GM23338 (cell line): Measurements from ENCODE around the gene TSHZ3.

Experiments used
- CREB1 ChIP-seq: fragments of 250-450 bp; sonication (Bioruptor Pico); IDR thresholded peaks from 2 replicates; pipeline ENCODE4 v1.5.0; 2020; ENCODE audit warnings: low read depth, mild to moderate bottlenecking, moderate library complexity
- EZH2 ChIP-seq: fragments of 200-600 bp; sonication (generic); IDR thresholded peaks from one replicate; pipeline ENCODE4 v1.8.0; 2017; ENCODE audit warnings: antibody characterized with exemption, mild to moderate bottlenecking, low read depth; ENCODE audit not compliant: unreplicated experiment
- NANOG ChIP-seq: IDR thresholded peaks from 2 replicates; pipeline ENCODE4 v1.6.1; 2016; ENCODE audit warnings: antibody characterized with exemption, borderline replicate concordance
- POLR2AphosphoS5 ChIP-seq: IDR thresholded peaks from 2 replicates; pipeline ENCODE4 v1.6.1; 2016; ENCODE audit warnings: antibody characterized with exemption, low read depth
- TF ChIP-seq, protein P1 (sequence below), 2 experiments: fragments of 200-600 bp in 1 of 2; sonication (generic) in 1 of 2; conservative IDR thresholded peaks; 2 replicates each; pipeline versions ENCODE4 v1.5.1 to v1.6.1; 2016 to 2017; ENCODE audit warnings: antibody characterized with exemption in 2 of 2, low read depth in 2 of 2, mild to moderate bottlenecking in 2 of 2, moderate library complexity in 1 of 2
- TF ChIP-seq, protein P2 (sequence below): IDR thresholded peaks from one replicate; pipeline ENCODE4 v1.6.1; 2018; ENCODE audit warnings: antibody characterized with exemption; ENCODE audit not compliant: unreplicated experiment
- TF ChIP-seq, protein P3 (sequence below): IDR thresholded peaks from 2 replicates; pipeline ENCODE4 v1.6.1; 2016; ENCODE audit warnings: antibody characterized with exemption

DNA sequence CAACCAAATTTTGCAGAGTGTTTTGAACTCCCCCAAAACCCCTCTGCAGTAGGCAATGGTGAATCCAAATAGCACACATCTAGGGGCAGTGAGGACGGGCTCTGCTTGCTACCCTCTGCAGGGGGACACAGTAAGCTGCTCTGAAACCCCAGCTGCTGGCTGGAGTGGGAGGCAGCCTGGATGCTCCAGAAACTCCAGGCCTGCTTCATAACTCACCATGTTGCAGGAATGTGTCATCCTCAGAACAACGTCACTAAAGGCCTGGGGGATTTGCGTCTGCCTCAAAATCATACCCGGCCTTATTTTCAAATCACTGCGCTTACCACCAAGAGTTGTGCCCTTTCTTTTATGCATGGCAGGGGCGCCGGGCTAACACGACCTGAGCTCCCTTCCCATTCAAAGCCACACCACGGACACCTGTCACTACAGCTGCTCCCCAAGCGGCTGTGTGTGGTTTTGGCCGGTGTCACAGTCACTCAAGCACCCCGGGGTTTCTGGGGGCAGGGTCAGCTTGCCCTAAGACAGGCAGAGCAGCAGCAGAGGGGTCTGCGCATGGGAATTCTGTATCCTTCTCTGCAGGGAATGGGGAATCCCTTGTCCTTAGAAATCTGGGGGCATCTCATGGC is 93.9 kb downstream of the TSHZ3 start:
- TF ChIP-seq, protein P1, sequence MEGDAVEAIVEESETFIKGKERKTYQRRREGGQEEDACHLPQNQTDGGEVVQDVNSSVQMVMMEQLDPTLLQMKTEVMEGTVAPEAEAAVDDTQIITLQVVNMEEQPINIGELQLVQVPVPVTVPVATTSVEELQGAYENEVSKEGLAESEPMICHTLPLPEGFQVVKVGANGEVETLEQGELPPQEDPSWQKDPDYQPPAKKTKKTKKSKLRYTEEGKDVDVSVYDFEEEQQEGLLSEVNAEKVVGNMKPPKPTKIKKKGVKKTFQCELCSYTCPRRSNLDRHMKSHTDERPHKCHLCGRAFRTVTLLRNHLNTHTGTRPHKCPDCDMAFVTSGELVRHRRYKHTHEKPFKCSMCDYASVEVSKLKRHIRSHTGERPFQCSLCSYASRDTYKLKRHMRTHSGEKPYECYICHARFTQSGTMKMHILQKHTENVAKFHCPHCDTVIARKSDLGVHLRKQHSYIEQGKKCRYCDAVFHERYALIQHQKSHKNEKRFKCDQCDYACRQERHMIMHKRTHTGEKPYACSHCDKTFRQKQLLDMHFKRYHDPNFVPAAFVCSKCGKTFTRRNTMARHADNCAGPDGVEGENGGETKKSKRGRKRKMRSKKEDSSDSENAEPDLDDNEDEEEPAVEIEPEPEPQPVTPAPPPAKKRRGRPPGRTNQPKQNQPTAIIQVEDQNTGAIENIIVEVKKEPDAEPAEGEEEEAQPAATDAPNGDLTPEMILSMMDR (conservative IDR thresholded peaks at IDR 0.05; ENCODE audit: low read depth in 2 of 2) = no peak
- TF ChIP-seq POLR2AphosphoS5 (no peak), CREB1 (CRISPR knock-in tag) (no peak), EZH2 (no peak), NANOG (no peak)
- TF ChIP-seq, protein P2, sequence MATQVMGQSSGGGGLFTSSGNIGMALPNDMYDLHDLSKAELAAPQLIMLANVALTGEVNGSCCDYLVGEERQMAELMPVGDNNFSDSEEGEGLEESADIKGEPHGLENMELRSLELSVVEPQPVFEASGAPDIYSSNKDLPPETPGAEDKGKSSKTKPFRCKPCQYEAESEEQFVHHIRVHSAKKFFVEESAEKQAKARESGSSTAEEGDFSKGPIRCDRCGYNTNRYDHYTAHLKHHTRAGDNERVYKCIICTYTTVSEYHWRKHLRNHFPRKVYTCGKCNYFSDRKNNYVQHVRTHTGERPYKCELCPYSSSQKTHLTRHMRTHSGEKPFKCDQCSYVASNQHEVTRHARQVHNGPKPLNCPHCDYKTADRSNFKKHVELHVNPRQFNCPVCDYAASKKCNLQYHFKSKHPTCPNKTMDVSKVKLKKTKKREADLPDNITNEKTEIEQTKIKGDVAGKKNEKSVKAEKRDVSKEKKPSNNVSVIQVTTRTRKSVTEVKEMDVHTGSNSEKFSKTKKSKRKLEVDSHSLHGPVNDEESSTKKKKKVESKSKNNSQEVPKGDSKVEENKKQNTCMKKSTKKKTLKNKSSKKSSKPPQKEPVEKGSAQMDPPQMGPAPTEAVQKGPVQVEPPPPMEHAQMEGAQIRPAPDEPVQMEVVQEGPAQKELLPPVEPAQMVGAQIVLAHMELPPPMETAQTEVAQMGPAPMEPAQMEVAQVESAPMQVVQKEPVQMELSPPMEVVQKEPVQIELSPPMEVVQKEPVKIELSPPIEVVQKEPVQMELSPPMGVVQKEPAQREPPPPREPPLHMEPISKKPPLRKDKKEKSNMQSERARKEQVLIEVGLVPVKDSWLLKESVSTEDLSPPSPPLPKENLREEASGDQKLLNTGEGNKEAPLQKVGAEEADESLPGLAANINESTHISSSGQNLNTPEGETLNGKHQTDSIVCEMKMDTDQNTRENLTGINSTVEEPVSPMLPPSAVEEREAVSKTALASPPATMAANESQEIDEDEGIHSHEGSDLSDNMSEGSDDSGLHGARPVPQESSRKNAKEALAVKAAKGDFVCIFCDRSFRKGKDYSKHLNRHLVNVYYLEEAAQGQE = no peak
- TF ChIP-seq, protein P3, sequence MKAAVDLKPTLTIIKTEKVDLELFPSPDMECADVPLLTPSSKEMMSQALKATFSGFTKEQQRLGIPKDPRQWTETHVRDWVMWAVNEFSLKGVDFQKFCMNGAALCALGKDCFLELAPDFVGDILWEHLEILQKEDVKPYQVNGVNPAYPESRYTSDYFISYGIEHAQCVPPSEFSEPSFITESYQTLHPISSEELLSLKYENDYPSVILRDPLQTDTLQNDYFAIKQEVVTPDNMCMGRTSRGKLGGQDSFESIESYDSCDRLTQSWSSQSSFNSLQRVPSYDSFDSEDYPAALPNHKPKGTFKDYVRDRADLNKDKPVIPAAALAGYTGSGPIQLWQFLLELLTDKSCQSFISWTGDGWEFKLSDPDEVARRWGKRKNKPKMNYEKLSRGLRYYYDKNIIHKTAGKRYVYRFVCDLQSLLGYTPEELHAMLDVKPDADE = no peak
